ENCODE results near the gene EN1. TPM values are rescaled to one million over a fixed set of nuclear protein-coding genes. Genes with fewer than 3 reads are reported as not detected.

EN1 gene
- total RNA-seq, 1 experiment from 2014 or later, result not detected

- BruUV-seq (replicated peaks), result no TSS peak
- DNase-seq (ENCODE audit: low spot score), result no peak
- H3K4me1 ChIP-seq (ENCODE audit: insufficient read depth, low read length, poor library complexity, severe bottlenecking), result no peaks in the 10 kb centered on the region
- H3K27ac ChIP-seq (ENCODE audit: low read depth, low read length, poor library complexity, severe bottlenecking), result no peak overlapping the region
- no peak for TF ChIP-seq EZH2 (IDR thresholded peaks at IDR 0.05; ENCODE audit: borderline replicate concordance, low read depth, low read length, poor library complexity, severe bottlenecking)
- H3K36me3 ChIP-seq (ENCODE audit: insufficient read depth, low read length, poor library complexity, severe bottlenecking), result no peaks in the 10 kb centered on the region
- intact Hi-C loops (cut with micrococcal nuclease; ENCODE audit: unreplicated experiment), result no loop called here
- no peak overlapping the region for H3K4me3 ChIP-seq (ENCODE audit: low read depth, low read length, poor library complexity, severe bottlenecking)
- POLR2A ChIA-PET (ENCODE audit: low non-redundant PET), result no interaction called here
- no peaks in the 10 kb centered on the region for H3K9me3 ChIP-seq (ENCODE audit: low read depth, low read length, poor library complexity, severe bottlenecking)
- H3K27me3 ChIP-seq (replicated peaks; ENCODE audit: insufficient read depth, low read depth, low read length, poor library complexity), result peaks cover 77% of the 10 kb centered on the region
- CTCF ChIA-PET, result no interaction called here
Observed at GRCh38 chr2:118830881-118831280, 16.6 kb downstream of the EN1 start.

DNA sequence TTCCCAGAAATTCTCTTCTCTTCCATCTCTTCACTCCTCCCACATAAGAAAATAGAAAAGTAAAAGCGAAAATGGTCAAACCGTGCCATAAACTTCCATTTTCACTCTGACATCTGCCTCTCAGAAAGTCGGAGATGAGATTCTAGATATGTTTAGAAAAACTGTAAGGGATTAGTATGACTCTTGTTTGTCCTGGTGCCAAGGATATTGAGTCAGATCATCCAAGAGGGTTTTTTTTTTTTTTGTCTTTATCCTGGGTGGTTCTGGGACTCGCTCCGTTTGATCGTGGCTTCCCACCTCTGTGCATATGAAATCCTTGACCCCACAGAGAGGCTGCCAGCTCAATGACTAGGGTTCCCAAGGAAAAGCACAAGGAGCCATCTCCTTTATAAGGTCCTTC lies 17.3 kb downstream of the EN1 start:
- peaks cover 75% of the 10 kb centered on the region for H3K27me3 ChIP-seq (replicated peaks; ENCODE audit: insufficient read depth, low read depth, low read length, poor library complexity)
- ChIA-PET POLR2A (ENCODE audit: low non-redundant PET) (no interaction called here), CTCF (no interaction called here)
- TF ChIP-seq, protein P1, sequence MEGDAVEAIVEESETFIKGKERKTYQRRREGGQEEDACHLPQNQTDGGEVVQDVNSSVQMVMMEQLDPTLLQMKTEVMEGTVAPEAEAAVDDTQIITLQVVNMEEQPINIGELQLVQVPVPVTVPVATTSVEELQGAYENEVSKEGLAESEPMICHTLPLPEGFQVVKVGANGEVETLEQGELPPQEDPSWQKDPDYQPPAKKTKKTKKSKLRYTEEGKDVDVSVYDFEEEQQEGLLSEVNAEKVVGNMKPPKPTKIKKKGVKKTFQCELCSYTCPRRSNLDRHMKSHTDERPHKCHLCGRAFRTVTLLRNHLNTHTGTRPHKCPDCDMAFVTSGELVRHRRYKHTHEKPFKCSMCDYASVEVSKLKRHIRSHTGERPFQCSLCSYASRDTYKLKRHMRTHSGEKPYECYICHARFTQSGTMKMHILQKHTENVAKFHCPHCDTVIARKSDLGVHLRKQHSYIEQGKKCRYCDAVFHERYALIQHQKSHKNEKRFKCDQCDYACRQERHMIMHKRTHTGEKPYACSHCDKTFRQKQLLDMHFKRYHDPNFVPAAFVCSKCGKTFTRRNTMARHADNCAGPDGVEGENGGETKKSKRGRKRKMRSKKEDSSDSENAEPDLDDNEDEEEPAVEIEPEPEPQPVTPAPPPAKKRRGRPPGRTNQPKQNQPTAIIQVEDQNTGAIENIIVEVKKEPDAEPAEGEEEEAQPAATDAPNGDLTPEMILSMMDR (conservative IDR thresholded peaks at IDR 0.05; ENCODE audit: low read depth, low read length), result no peak
- TF ChIP-seq EZH2 (IDR thresholded peaks at IDR 0.05; ENCODE audit: borderline replicate concordance, low read depth, low read length, poor library complexity, severe bottlenecking), result no peak
- BruUV-seq (replicated peaks), result no TSS peak
- H3K36me3 ChIP-seq (ENCODE audit: insufficient read depth, low read length, poor library complexity, severe bottlenecking), result no peaks in the 10 kb centered on the region
- no peaks in the 10 kb centered on the region for H3K9me3 ChIP-seq (ENCODE audit: low read depth, low read length, poor library complexity, severe bottlenecking)
- H3K4me3 ChIP-seq (ENCODE audit: low read depth, low read length, poor library complexity, severe bottlenecking), result no peak overlapping the region
- H3K4me1 ChIP-seq (ENCODE audit: insufficient read depth, low read length, poor library complexity, severe bottlenecking), result no peaks in the 10 kb centered on the region
- intact Hi-C loops (cut with micrococcal nuclease; ENCODE audit: unreplicated experiment), result no loop called here
- no peak overlapping the region for H3K27ac ChIP-seq (ENCODE audit: low read depth, low read length, poor library complexity, severe bottlenecking)
- no peak for DNase-seq (ENCODE audit: low spot score)

DNA sequence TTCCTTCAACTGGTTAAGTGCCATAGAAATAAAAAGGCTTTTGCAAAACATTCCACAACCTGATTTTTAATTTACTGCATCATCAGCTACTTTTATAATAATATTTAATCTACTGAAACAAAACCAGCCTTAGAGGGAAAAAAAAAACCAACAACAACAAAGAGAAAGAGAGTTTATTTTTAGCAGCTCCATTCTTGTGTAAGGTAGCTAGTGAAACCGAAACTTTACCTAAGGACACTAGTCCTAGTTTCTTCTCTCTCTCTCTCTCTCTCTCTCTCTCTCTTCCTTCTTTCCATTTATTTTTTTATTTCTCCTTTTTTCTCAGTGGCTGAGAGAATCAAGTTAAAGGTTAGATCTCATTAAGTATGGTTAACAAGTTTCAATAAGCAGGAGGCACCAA lies 21.4 kb downstream of the EN1 start:
- intact Hi-C loops (cut with micrococcal nuclease; ENCODE audit: unreplicated experiment), result no loop called here
- CTCF ChIA-PET, result no interaction called here
- POLR2A ChIA-PET (ENCODE audit: low non-redundant PET), result no interaction called here
- Histone ChIP-seq H3K4me3 (ENCODE audit: low read depth, low read length, poor library complexity, severe bottlenecking) (no peak overlapping the region), H3K27me3 (replicated peaks; ENCODE audit: insufficient read depth, low read depth, low read length, poor library complexity) (peaks cover 53% of the 10 kb centered on the region), H3K9me3 (ENCODE audit: low read depth, low read length, poor library complexity, severe bottlenecking) (no peaks in the 10 kb centered on the region), H3K36me3 (ENCODE audit: insufficient read depth, low read length, poor library complexity, severe bottlenecking) (no peaks in the 10 kb centered on the region), H3K27ac (ENCODE audit: low read depth, low read length, poor library complexity, severe bottlenecking) (no peak overlapping the region), H3K4me1 (ENCODE audit: insufficient read depth, low read length, poor library complexity, severe bottlenecking) (no peaks in the 10 kb centered on the region)
- no peak for DNase-seq (ENCODE audit: low spot score)
- BruUV-seq (replicated peaks), result no TSS peak
- TF ChIP-seq EZH2 (IDR thresholded peaks at IDR 0.05; ENCODE audit: borderline replicate concordance, low read depth, low read length, poor library complexity, severe bottlenecking), result no peak
- TF ChIP-seq, protein P1 (conservative IDR thresholded peaks at IDR 0.05; ENCODE audit: low read depth, low read length), result no peak

GRCh38 chr2:118823633-118824032 lies 23.8 kb downstream of the EN1 start:
- TF ChIP-seq, protein P1 (conservative IDR thresholded peaks at IDR 0.05; ENCODE audit: low read depth, low read length), result no peak
- TF ChIP-seq EZH2 (IDR thresholded peaks at IDR 0.05; ENCODE audit: borderline replicate concordance, low read depth, low read length, poor library complexity, severe bottlenecking), result no peak
- ChIA-PET CTCF (no interaction called here), POLR2A (ENCODE audit: low non-redundant PET) (no interaction called here)
- DNase-seq (ENCODE audit: low spot score), result no peak
- Histone ChIP-seq H3K36me3 (ENCODE audit: insufficient read depth, low read length, poor library complexity, severe bottlenecking) (no peaks in the 10 kb centered on the region), H3K4me3 (ENCODE audit: low read depth, low read length, poor library complexity, severe bottlenecking) (no peak overlapping the region), H3K27me3 (replicated peaks; ENCODE audit: insufficient read depth, low read depth, low read length, poor library complexity) (peaks cover 37% of the 10 kb centered on the region), H3K9me3 (ENCODE audit: low read depth, low read length, poor library complexity, severe bottlenecking) (no peaks in the 10 kb centered on the region), H3K4me1 (ENCODE audit: insufficient read depth, low read length, poor library complexity, severe bottlenecking) (no peaks in the 10 kb centered on the region), H3K27ac (ENCODE audit: low read depth, low read length, poor library complexity, severe bottlenecking) (no peak overlapping the region)
- intact Hi-C loops (cut with micrococcal nuclease; ENCODE audit: unreplicated experiment), result no loop called here
- no TSS peak for BruUV-seq (replicated peaks)
